NCI-H748 (cell line): Measurements from ENCODE around the gene ROBO1.

ENCODE experiments used
- DNase-seq: peaks from one replicate; lab custom pipeline; 2025; ENCODE audit not compliant: unreplicated experiment; lab: John Stamatoyannopoulos, UW

The ROBO1 gene

GRCh38 chr3:78927759-78928158 lies 840.0 kb downstream of the ROBO1 start:
- no peak for DNase-seq

GRCh38 chr3:78926523-78926922 lies 841.3 kb downstream of the ROBO1 start:
- no peak for DNase-seq

- DNase-seq = no peak
Measured at GRCh38 chr3:78924711-78925110, 843.1 kb downstream of the ROBO1 start.

- no peak for DNase-seq
Measured at GRCh38 chr3:78919021-78919755, 848.6 kb downstream of the ROBO1 start.

- DNase-seq = no peak
Measured at GRCh38 chr3:78918361-78919020, 849.3 kb downstream of the ROBO1 start.

GRCh38 chr3:78917536-78917935 lies 850.3 kb downstream of the ROBO1 start:
- DNase-seq = no peak

GRCh38 chr3:78913711-78914110 lies 854.1 kb downstream of the ROBO1 start:
- no peak for DNase-seq

- DNase-seq = no peak
Measured at GRCh38 chr3:78912687-78913086, 855.1 kb downstream of the ROBO1 start.

- no peak for DNase-seq
Measured at GRCh38 chr3:78912259-78912658, 855.5 kb downstream of the ROBO1 start.

- no peak for DNase-seq
Measured at GRCh38 chr3:78911394-78911793, 856.4 kb downstream of the ROBO1 start.

- DNase-seq = no peak
Measured at GRCh38 chr3:78908236-78908635, 859.6 kb downstream of the ROBO1 start.

GRCh38 chr3:78907367-78907766 lies 860.4 kb downstream of the ROBO1 start:
- no peak for DNase-seq

GRCh38 chr3:78906930-78907329 lies 860.9 kb downstream of the ROBO1 start:
- no peak for DNase-seq

GRCh38 chr3:78906245-78906644 lies 861.6 kb downstream of the ROBO1 start:
- peak; percentile 89 for DNase-seq

GRCh38 chr3:78905700-78906099 lies 862.1 kb downstream of the ROBO1 start:
- DNase-seq = peak; percentile 11

- DNase-seq = no peak
Measured at GRCh38 chr3:78901544-78901943, 866.3 kb downstream of the ROBO1 start.

GRCh38 chr3:78900880-78901279 lies 866.9 kb downstream of the ROBO1 start:
- no peak for DNase-seq

GRCh38 chr3:78900426-78900825 lies 867.4 kb downstream of the ROBO1 start:
- no peak for DNase-seq

- no peak for DNase-seq
Measured at GRCh38 chr3:78895528-78895927, 872.3 kb downstream of the ROBO1 start.

GRCh38 chr3:78894787-78895186 lies 873.0 kb downstream of the ROBO1 start:
- DNase-seq = no peak

- DNase-seq = no peak
Measured at GRCh38 chr3:78893161-78893560, 874.6 kb downstream of the ROBO1 start.

GRCh38 chr3:78889348-78889747 lies 878.5 kb downstream of the ROBO1 start:
- no peak for DNase-seq

GRCh38 chr3:78888635-78889034 lies 879.2 kb downstream of the ROBO1 start:
- DNase-seq = no peak
